Measurements from ENCODE around the gene LACTBL1. TPM values are rescaled to one million over a fixed set of nuclear protein-coding genes. Genes with fewer than 3 reads are reported as not detected.
"Not testable (repeated sequence)": the region's sequence is repeated elsewhere in the genome, so short reads cannot be mapped to it uniquely, and the experiment has no call there.

The LACTBL1 gene
- total RNA-seq, 4 donors from 2014 or later = not detected

DNA sequence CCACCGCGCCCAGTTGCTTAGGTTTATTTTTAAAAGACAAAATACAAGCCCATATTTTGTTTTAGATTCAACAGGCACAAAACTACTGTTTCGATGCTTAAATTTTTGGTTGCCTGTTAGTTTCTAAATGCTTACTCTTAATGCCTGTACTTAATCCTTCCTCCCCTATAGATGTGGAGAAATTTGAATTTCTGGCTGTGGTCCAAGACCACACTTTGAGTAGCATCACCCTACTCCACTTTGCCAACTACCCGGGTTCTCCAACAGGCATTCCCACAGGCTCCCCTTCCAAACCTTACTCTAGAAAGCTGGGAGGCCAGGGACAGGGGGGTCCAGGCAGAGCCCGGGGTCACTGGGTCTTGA, 20.0 kb downstream of the LACTBL1 start:
- Histone ChIP-seq H3K36me3 (no peaks in the 10 kb centered on the region), H3K4me1 (no peaks in the 10 kb centered on the region), H3K27ac (no peak overlapping the region), H3K9me3 (no peaks in the 10 kb centered on the region), H3K27me3 (no peaks in the 10 kb centered on the region), H3K4me3 (no peak overlapping the region)
- TF ChIP-seq, protein P1, sequence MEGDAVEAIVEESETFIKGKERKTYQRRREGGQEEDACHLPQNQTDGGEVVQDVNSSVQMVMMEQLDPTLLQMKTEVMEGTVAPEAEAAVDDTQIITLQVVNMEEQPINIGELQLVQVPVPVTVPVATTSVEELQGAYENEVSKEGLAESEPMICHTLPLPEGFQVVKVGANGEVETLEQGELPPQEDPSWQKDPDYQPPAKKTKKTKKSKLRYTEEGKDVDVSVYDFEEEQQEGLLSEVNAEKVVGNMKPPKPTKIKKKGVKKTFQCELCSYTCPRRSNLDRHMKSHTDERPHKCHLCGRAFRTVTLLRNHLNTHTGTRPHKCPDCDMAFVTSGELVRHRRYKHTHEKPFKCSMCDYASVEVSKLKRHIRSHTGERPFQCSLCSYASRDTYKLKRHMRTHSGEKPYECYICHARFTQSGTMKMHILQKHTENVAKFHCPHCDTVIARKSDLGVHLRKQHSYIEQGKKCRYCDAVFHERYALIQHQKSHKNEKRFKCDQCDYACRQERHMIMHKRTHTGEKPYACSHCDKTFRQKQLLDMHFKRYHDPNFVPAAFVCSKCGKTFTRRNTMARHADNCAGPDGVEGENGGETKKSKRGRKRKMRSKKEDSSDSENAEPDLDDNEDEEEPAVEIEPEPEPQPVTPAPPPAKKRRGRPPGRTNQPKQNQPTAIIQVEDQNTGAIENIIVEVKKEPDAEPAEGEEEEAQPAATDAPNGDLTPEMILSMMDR (IDR thresholded peaks at IDR 0.05) = no peak
- no peak for TF ChIP-seq POLR2A (IDR thresholded peaks at IDR 0.05)
- intact Hi-C loops (cut with DNase I; ENCODE audit: low total_unique reads) = no loop called here
- DNase-seq = no peak

DNA sequence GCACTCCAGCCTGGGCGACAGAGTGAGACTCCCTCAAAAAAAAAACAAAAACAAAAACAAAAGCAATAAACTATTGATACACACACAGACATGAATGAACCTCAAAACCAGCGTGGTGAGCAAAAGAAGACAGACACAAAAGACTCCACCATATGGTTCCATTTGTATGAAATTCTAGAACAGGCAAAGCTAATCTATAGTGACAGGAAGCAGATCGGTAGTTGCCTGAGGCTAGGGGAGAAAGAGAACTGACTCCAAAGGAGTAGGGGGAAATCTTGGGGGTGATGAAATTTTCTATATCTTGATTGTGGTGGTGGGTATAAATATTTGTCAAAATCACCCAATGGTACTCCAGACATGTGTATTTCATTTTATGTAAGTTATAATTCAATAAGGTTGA, 20.9 kb downstream of the LACTBL1 start:
- no peak for DNase-seq
- TF ChIP-seq, protein P1 (IDR thresholded peaks at IDR 0.05) = no peak
- Histone ChIP-seq H3K9me3 (no peaks in the 10 kb centered on the region), H3K4me1 (no peaks in the 10 kb centered on the region), H3K27me3 (no peaks in the 10 kb centered on the region), H3K4me3 (no peak overlapping the region), H3K36me3 (no peaks in the 10 kb centered on the region), H3K27ac (no peak overlapping the region)
- intact Hi-C loops (cut with DNase I; ENCODE audit: low total_unique reads) = no loop called here

DNA sequence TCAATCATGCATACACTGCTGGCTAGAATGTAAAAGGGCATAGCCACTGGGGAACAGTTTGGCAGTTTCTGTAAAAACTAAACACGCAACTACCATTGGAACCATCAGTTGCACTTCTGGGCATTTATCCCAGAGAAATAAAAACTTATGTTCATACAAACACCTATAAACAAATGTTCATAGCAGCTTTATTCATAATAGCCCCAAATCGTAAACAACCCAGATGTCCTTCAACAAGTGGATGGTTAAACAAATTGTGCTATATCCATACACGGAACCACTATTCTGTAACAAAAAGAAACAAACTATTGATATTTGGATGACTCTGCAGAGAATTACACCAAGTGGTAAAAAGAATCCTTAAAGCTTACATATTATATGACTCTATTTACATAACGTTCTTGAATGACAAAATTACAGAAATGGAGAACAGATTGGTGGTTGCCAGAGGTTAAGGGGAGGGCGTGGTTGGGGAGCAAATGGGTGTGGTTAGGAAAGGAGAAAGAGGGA, 22.8 kb downstream of the LACTBL1 start:
- intact Hi-C loops (cut with DNase I; ENCODE audit: low total_unique reads) = no loop called here
- Histone ChIP-seq H3K9me3 (no peaks in the 10 kb centered on the region), H3K4me1 (no peaks in the 10 kb centered on the region), H3K27ac (no peak overlapping the region), H3K36me3 (no peaks in the 10 kb centered on the region), H3K4me3 (no peak overlapping the region), H3K27me3 (no peaks in the 10 kb centered on the region)
- DNase-seq = no peak
- TF ChIP-seq, protein P1 (IDR thresholded peaks at IDR 0.05) = no peak
- TF ChIP-seq POLR2A (IDR thresholded peaks at IDR 0.05) = no peak

DNA sequence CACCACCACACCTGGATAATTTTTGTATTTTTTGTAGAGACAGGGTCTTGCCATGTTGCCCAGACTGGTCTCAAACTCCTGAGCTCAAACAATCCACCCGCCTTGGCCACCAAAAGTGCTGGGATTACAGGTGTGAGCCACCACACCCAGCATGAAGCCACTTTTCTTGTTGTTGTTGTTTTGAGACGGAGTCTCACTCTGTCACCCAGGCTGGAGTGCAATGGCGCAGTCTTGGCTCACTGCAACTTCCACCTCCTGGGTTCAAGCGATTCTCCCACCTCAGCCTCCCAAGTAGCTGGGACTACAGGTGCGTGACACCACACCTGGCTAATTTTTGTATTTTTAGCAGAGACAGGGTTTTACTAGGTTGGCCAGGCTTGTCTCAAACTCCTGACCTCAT, 27.5 kb downstream of the LACTBL1 start:
- intact Hi-C loops (cut with DNase I; ENCODE audit: low total_unique reads) = not testable (repeated sequence)

DNA sequence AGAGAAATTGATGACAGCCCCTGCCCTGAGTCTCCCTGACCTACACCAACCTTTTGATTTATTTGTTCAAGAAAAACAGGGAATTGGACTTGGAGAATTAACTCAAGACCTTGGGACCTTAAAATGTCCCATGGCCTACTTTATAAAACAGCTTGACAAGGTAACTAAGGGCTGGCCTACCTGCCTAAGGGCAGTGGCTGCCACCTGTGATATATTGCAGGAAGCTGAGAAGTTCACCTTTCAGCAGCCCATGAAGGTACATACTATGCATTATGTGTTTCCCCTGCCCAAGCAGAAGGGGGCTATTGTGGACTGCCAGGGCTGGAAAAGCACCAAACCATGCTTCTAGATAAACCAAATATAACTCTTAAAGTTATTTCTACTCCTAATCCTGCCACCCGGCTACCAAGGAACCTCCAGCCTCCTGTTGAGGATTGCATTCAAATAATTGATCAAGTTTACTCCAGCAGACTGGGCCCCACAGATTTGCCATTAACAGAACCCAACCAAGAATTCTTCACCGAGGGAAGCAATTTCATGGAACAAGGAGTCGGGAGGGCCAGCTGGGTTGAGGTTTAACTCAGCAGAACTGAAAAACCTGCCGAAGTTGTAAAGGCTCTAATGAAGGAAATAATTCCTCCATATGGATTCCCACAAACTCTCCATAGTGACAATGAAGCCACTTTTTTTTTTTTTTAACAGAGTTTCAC, 28.2 kb downstream of the LACTBL1 start:
- DNase-seq = no peak
- no peak overlapping the region for H3K4me3 ChIP-seq
- H3K27me3 ChIP-seq = no peaks in the 10 kb centered on the region
- no peak overlapping the region for H3K27ac ChIP-seq
- no peaks in the 10 kb centered on the region for H3K4me1 ChIP-seq
- no peaks in the 10 kb centered on the region for H3K36me3 ChIP-seq
- intact Hi-C loops (cut with DNase I; ENCODE audit: low total_unique reads) = no loop called here
- TF ChIP-seq, protein P1 (IDR thresholded peaks at IDR 0.05) = no peak
- no peak for TF ChIP-seq POLR2A (IDR thresholded peaks at IDR 0.05)
- no peaks in the 10 kb centered on the region for H3K9me3 ChIP-seq

More for the DNA sequence above, 27.5 kb downstream of the LACTBL1 start:
- H3K27me3 ChIP-seq, H3K4me3 ChIP-seq, H3K4me1 ChIP-seq, H3K9me3 ChIP-seq, DNase-seq, H3K36me3 ChIP-seq, H3K27ac ChIP-seq: not testable (repeated sequence)

All from uterus (tissue), 4 donors.